OCI-LY7 (cell line): ENCODE measurements around the gene SPECC1L. TPM values are rescaled to one million over a fixed set of nuclear protein-coding genes. Genes with fewer than 3 reads are reported as not detected.

Source experiments
- BruUV-seq: library from RNA; stranded (reverse); fragments of 400-500 nt; replicated peaks from 2 replicates; lab custom pipeline; 2021; lab: Mats Ljungman, UMichigan
- CTCF ChIA-PET: fragments of 300-600 bp; sonication (Branson Sonifier 250); formaldehyde crosslinking; loops from one replicate; lab custom pipeline; 2022; ENCODE audit warnings: antibody characterized with exemption; ENCODE audit not compliant: unreplicated experiment; lab: Charles Lee
- POLR2A ChIA-PET: fragments of 300-600 bp; sonication (Branson Sonifier 250); formaldehyde crosslinking; loops from one replicate; lab custom pipeline; 2022; ENCODE audit warnings: antibody characterized with exemption; lab: Charles Lee
- DNase-seq: peaks from one replicate; pipeline ENCODE4 v3.0.0-alpha.2; 2015; ENCODE audit warnings: low spot score
- H2AFZ ChIP-seq: fragments of 200-600 bp; sonication (generic), shearing (Covaris generic); 2 replicates; pipeline ENCODE4 v1.6.1; 2014; ENCODE audit warnings: mild to moderate bottlenecking, antibody characterized with exemption, low read length, moderate library complexity
- H3K27ac ChIP-seq: fragments of 200-600 bp; sonication (generic); 2 replicates; pipeline ENCODE4 v1.5.1; 2014; ENCODE audit warnings: mixed run types, low read depth, mild to moderate bottlenecking, moderate library complexity, low read length, inconsistent platforms; ENCODE audit not compliant: poor library complexity, severe bottlenecking
- H3K36me3 ChIP-seq: fragments of 200-600 bp; sonication (generic); 2 replicates; pipeline ENCODE4 v1.6.1; 2014; ENCODE audit warnings: mild to moderate bottlenecking, antibody characterized with exemption, low read length, moderate library complexity, mixed read lengths; ENCODE audit not compliant: insufficient read depth
- H3K4me1 ChIP-seq: fragments of 200-600 bp; sonication (generic); 2 replicates; pipeline ENCODE4 v1.5.1; 2014; ENCODE audit warnings: mild to moderate bottlenecking, low read length; ENCODE audit not compliant: insufficient read depth, poor library complexity, severe bottlenecking
- H3K4me2 ChIP-seq: fragments of 200-600 bp; sonication (generic); 2 replicates; pipeline ENCODE4 v1.6.1; 2014; ENCODE audit warnings: mild to moderate bottlenecking, low read length
- H3K4me3 ChIP-seq: fragments of 200-600 bp; sonication (generic); 2 replicates; pipeline ENCODE4 v1.5.1; 2014; ENCODE audit warnings: mild to moderate bottlenecking, low read depth, low read length; ENCODE audit not compliant: poor library complexity, severe bottlenecking
- H3K79me2 ChIP-seq: fragments of 200-600 bp; sonication (generic); 2 replicates; pipeline ENCODE4 v1.6.1; 2016; ENCODE audit warnings: low read depth, mild to moderate bottlenecking, low read length, moderate library complexity, mixed read lengths; ENCODE audit not compliant: insufficient read depth
- H3K9me2 ChIP-seq: fragments of 200-600 bp; sonication (generic); 2 replicates; pipeline ENCODE4 v1.6.1; 2016; ENCODE audit warnings: mild to moderate bottlenecking, low read length, mixed read lengths; ENCODE audit not compliant: insufficient read depth
- H3K9me3 ChIP-seq: fragments of 200-600 bp; sonication (generic); 2 replicates; pipeline ENCODE4 v1.6.1; 2014; ENCODE audit warnings: mild to moderate bottlenecking, mixed run types, low read length, mixed read lengths
- H4K20me1 ChIP-seq: fragments of 200-600 bp; sonication (generic); 2 replicates; pipeline ENCODE4 v1.6.1; 2014; ENCODE audit warnings: mild to moderate bottlenecking, antibody characterized with exemption, low read length, moderate library complexity, mixed read lengths; ENCODE audit not compliant: insufficient read depth
- CTCF ChIP-seq: fragments of 200-600 bp; sonication (generic); conservative IDR thresholded peaks from 2 replicates; pipeline ENCODE4 v1.5.1; 2014; ENCODE audit warnings: mild to moderate bottlenecking, antibody characterized with exemption, low read length, moderate library complexity, mixed read lengths
- EZH2phosphoT487 ChIP-seq: fragments of 200-600 bp; sonication (generic); IDR thresholded peaks from 2 replicates; pipeline ENCODE4 v1.6.1; 2018; ENCODE audit warnings: low read depth, borderline replicate concordance, mild to moderate bottlenecking, mixed run types, antibody characterized with exemption, low read length, moderate library complexity, mixed read lengths
- intact Hi-C: fragments of 100-400 bp; cut with micrococcal nuclease; formaldehyde crosslinking; loops from one replicate; pipeline ENCODE4 v1.10.0; 2022; ENCODE audit not compliant: unreplicated experiment
- total RNA-seq, 2 experiments: library from RNA; depleted of rRNA in 1 of 2; stranded (reverse); fragments of >200 nt in 1 of 2; shearing (Covaris generic) in 1 of 2; gene quantifications; 2 replicates each; pipeline ENCODE4 v1.2.3, GENCODE V29; 2014 to 2022

The SPECC1L gene
- total RNA-seq, 2 experiments from 2014 or later = 47.0 to 66.2 TPM

GRCh38 chr22:24289114-24289513 lies 18.5 kb downstream of the SPECC1L start:
- Histone ChIP-seq H3K36me3 (peaks cover 17% of the 10 kb centered on the region; the same call in 1 of the 2 replicates), H3K4me2 (no peak overlapping the region), H3K9me2 (no peaks in the 10 kb centered on the region), H3K9me3 (no peaks in the 10 kb centered on the region), H3K79me2 (peaks cover 74% of the 10 kb centered on the region), H3K27ac (no peak overlapping the region), H3K4me3 (no peak overlapping the region), H4K20me1 (peaks cover 21% of the 10 kb centered on the region; the same call in 1 of the 2 replicates), H3K4me1 (peaks cover 7% of the 10 kb centered on the region), H2AFZ (no peak overlapping the region)
- POLR2A ChIA-PET = no interaction called here
- intact Hi-C loops = no loop called here
- TF ChIP-seq CTCF (no peak), EZH2phosphoT487 (no peak)
- BruUV-seq = no TSS peak
- DNase-seq = no peak
- CTCF ChIA-PET = no interaction called here

DNA sequence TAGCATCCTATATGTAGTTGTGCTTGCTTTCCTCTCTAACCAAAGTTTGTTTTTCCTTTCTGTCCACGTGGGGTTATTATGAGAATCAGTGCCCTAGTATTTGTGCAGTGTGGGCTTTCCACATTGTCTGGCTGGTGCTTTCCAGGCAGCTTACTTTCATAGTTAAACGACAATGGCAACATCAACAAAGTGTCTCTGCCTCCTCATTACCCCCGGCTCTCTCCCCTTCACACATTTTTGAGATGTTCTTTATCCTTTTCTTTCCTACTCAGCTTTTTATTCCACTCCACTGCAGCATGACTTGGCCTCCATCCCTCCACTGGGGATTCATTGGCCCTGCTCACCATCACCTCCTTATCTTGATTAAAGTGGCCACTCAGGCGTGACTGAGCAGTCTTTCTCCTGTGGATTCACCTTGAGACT lies 19.1 kb downstream of the SPECC1L start:
- Histone ChIP-seq H3K36me3 (peaks cover 14% of the 10 kb centered on the region; the same call in 1 of the 2 replicates), H3K4me1 (peaks cover 6% of the 10 kb centered on the region), H4K20me1 (peaks cover 21% of the 10 kb centered on the region; the same call in 1 of the 2 replicates), H2AFZ (no peak overlapping the region), H3K9me3 (no peaks in the 10 kb centered on the region), H3K4me2 (no peak overlapping the region), H3K79me2 (peaks cover 69% of the 10 kb centered on the region), H3K4me3 (no peak overlapping the region), H3K9me2 (no peaks in the 10 kb centered on the region), H3K27ac (no peak overlapping the region)
- CTCF ChIA-PET = no interaction called here
- TF ChIP-seq CTCF (no peak), EZH2phosphoT487 (no peak)
- POLR2A ChIA-PET = no interaction called here
- intact Hi-C loops = no loop called here
- BruUV-seq = no TSS peak
- no peak for DNase-seq

DNA sequence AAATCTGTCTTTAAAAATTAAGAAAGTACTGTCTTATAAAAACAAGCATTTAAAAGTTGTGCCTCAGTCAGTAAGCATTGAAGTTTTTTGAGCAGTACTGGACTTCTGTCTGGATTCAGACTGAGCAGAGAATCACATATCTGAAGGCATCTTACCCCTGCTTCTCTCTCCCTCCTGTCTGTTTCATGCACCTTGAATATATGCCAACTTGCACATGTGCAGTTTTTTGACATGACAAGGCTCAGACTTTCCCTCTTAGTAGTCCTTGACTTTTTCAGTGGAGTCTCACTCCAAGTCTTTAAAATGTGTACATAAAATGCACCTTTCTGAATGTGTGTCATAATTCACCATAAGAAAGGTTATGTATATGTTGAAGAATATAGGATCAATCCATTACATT lies 19.8 kb downstream of the SPECC1L start:
- TF ChIP-seq CTCF (no peak), EZH2phosphoT487 (no peak)
- ChIA-PET CTCF (no interaction called here), POLR2A (no interaction called here)
- Histone ChIP-seq H4K20me1 (0 out of 2 replicates have a peak, but pooled peaks cover 16% of the 10 kb centered on the region), H3K36me3 (peaks cover 12% of the 10 kb centered on the region; the same call in 1 of the 2 replicates), H3K4me3 (no peak overlapping the region), H3K79me2 (peaks cover 62% of the 10 kb centered on the region), H3K9me3 (no peaks in the 10 kb centered on the region), H3K4me1 (no peaks in the 10 kb centered on the region), H2AFZ (no peak overlapping the region), H3K27ac (no peak overlapping the region), H3K4me2 (no peak overlapping the region), H3K9me2 (no peaks in the 10 kb centered on the region)
- DNase-seq = no peak
- no TSS peak for BruUV-seq
- intact Hi-C loops = no loop called here
